ENCODE measurements around the gene PRM1.
"Not testable (repeated sequence)": the region's sequence is repeated elsewhere in the genome, so short reads cannot be mapped to it uniquely, and the experiment has no call there.

PRM1 gene

DNA sequence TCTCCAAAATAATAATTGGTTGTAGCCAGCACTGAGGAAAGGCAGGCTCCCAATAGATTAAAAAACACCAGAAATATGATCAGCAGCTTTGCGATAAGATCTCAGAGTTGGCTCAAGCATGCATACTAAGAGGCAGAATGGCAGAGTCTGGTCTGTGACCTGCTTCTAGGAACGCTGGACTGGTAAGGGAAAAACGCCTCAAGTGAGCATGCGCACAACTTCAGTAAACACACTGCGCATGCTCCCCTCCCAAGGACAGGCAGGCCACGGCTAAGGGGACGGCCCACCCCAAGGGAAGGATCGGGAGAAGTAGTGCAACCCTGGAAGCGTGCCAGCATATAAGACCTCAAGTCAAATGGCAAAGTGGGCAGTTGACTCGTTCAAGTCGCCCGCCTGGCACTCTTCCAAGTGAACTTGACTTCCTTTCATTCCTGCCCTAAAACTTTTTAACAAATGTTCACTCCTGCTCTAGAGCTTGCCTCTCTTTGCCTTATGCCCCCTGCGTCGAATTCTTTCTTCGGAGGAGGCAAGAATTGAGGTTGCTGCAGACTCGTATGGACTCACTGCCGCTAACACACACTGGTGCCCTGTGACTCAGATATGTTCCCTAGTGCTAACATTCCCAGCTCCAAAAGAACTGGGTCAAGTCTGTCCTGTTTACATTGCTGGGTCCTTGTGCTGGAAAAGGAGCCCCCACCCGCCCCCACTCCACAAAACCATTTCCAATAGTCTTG is 22.4 kb upstream of the PRM1 start:
- no CpG with 5 or more reads among the region's 18 CpGs for WGBS (ENCODE audit: insufficient coverage, insufficient read length)
- no peaks in the 10 kb centered on the region for H3K27me3 ChIP-seq (ENCODE audit: control insufficient read depth, insufficient read depth, low read length)
- no peaks in the 10 kb centered on the region for H3K4me1 ChIP-seq (ENCODE audit: control insufficient read depth, insufficient read depth, low read length)
- no peak overlapping the region for H3K4me3 ChIP-seq (ENCODE audit: low read length)
- DNase-seq (ENCODE audit: low read depth, low spot score), result no peak
- no peaks in the 10 kb centered on the region for H3K9me3 ChIP-seq (ENCODE audit: control insufficient read depth, insufficient read depth, low read length)
- no peak overlapping the region for H3K27ac ChIP-seq (ENCODE audit: low read length)
- no peaks in the 10 kb centered on the region for H3K36me3 ChIP-seq (ENCODE audit: control insufficient read depth, insufficient read depth, low read length)

DNA sequence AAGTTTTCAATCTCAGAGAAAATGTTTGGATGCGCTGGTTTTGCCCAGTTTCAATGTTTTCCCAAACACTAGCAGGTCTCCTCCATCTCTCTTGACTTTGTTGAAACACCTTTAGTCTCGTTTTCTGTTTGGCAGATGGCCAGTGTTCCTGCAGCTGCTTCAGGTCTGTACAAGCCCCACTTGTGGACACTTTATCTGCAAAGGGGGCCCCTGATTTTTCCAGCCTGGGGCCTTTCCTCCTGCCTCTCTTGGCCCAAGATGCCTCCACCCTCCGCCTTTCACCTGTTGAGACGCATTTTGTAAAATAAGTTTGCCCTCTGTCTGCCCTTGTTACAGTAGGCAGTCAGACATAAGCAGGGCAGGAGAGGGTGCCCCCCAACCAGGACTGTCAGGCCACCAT is 21.8 kb upstream of the PRM1 start:
- no CpG with 5 or more reads among the region's 4 CpGs for WGBS (ENCODE audit: insufficient coverage, insufficient read length)

GRCh38 chr16:11301645-11302501 is 20.7 kb upstream of the PRM1 start:
- no peak overlapping the region for H3K4me3 ChIP-seq (ENCODE audit: low read length)
- WGBS (ENCODE audit: insufficient coverage, insufficient read length), result no CpG with 5 or more reads among the region's 4 CpGs
- peaks cover 4% of the 10 kb centered on the region for H3K4me1 ChIP-seq (ENCODE audit: control insufficient read depth, insufficient read depth, low read length)
- no peak for DNase-seq (ENCODE audit: low read depth, low spot score)
- H3K9me3 ChIP-seq (ENCODE audit: control insufficient read depth, insufficient read depth, low read length), result no peaks in the 10 kb centered on the region
- no peaks in the 10 kb centered on the region for H3K36me3 ChIP-seq (ENCODE audit: control insufficient read depth, insufficient read depth, low read length)
- no peak overlapping the region for H3K27ac ChIP-seq (ENCODE audit: low read length)
- no peaks in the 10 kb centered on the region for H3K27me3 ChIP-seq (ENCODE audit: control insufficient read depth, insufficient read depth, low read length)

More for the DNA sequence above, 21.8 kb upstream of the PRM1 start:
- Histone ChIP-seq H3K36me3 (ENCODE audit: control insufficient read depth, insufficient read depth, low read length) (no peaks in the 10 kb centered on the region), H3K4me1 (ENCODE audit: control insufficient read depth, insufficient read depth, low read length) (no peaks in the 10 kb centered on the region), H3K27me3 (ENCODE audit: control insufficient read depth, insufficient read depth, low read length) (no peaks in the 10 kb centered on the region), H3K27ac (ENCODE audit: low read length) (no peak overlapping the region), H3K9me3 (ENCODE audit: control insufficient read depth, insufficient read depth, low read length) (no peaks in the 10 kb centered on the region), H3K4me3 (ENCODE audit: low read length) (no peak overlapping the region)
- no peak for DNase-seq (ENCODE audit: low read depth, low spot score)

- no peaks in the 10 kb centered on the region for H3K9me3 ChIP-seq (ENCODE audit: control insufficient read depth, insufficient read depth, low read length)
- no peaks in the 10 kb centered on the region for H3K36me3 ChIP-seq (ENCODE audit: control insufficient read depth, insufficient read depth, low read length)
- no peak overlapping the region for H3K27ac ChIP-seq (ENCODE audit: low read length)
- H3K4me1 ChIP-seq (ENCODE audit: control insufficient read depth, insufficient read depth, low read length), result peaks cover 4% of the 10 kb centered on the region
- H3K4me3 ChIP-seq (ENCODE audit: low read length), result no peak overlapping the region
- DNase-seq (ENCODE audit: low read depth, low spot score), result no peak
- H3K27me3 ChIP-seq (ENCODE audit: control insufficient read depth, insufficient read depth, low read length), result no peaks in the 10 kb centered on the region
- WGBS (ENCODE audit: insufficient coverage, insufficient read length), result no CpG with 5 or more reads among the region's 7 CpGs
These were observed 19.4 kb upstream of the PRM1 start for GRCh38 chr16:11300560-11300892.

DNA sequence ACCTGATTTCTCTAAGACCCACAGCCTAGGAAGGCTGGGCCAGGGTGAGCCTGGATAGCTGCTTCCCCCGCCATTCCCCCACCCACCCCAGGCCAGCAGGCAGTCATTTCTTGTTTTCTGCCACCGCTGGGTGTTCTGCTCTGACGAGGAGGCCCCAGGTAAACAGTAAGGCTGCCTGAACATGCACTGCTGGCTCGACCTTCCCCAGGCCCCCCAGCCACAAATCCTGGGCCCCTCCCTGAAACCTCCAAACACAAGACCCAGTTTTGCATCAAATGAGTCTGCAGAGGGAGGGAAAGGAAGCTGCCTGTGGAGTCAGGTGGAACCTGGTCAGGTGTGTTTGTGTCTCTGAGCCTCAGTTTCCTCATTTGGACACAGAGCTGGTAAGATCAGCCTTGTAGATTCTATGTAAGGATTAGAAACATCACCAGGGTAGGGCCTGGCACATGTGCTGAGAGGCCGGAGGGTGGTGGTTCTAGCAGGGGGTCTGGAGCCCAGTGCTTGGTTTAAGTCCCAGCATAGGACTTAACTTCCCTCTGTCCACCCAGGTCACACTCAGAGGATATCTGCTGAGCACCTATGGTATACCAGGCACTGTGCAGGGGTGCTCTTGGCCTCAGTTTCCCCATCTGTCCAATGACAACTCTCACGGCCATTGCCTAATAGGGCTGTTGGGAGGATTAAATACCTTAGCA is 18.9 kb upstream of the PRM1 start:
- H3K27ac ChIP-seq (ENCODE audit: low read length), result no peak overlapping the region
- no peaks in the 10 kb centered on the region for H3K27me3 ChIP-seq (ENCODE audit: control insufficient read depth, insufficient read depth, low read length)
- H3K4me1 ChIP-seq (ENCODE audit: control insufficient read depth, insufficient read depth, low read length), result peaks cover 4% of the 10 kb centered on the region
- no peak overlapping the region for H3K4me3 ChIP-seq (ENCODE audit: low read length)
- no peak for DNase-seq (ENCODE audit: low read depth, low spot score)
- no CpG with 5 or more reads among the region's 6 CpGs for WGBS (ENCODE audit: insufficient coverage, insufficient read length)
- no peaks in the 10 kb centered on the region for H3K9me3 ChIP-seq (ENCODE audit: control insufficient read depth, insufficient read depth, low read length)
- H3K36me3 ChIP-seq (ENCODE audit: control insufficient read depth, insufficient read depth, low read length), result no peaks in the 10 kb centered on the region

- H3K4me1 ChIP-seq (ENCODE audit: control insufficient read depth, insufficient read depth, low read length); H3K27ac ChIP-seq (ENCODE audit: low read length); H3K36me3 ChIP-seq (ENCODE audit: control insufficient read depth, insufficient read depth, low read length); H3K4me3 ChIP-seq (ENCODE audit: low read length); DNase-seq (ENCODE audit: low read depth, low spot score); H3K9me3 ChIP-seq (ENCODE audit: control insufficient read depth, insufficient read depth, low read length); H3K27me3 ChIP-seq (ENCODE audit: control insufficient read depth, insufficient read depth, low read length): not testable (repeated sequence)
- no CpG with 5 or more reads among the region's 13 CpGs for WGBS (ENCODE audit: insufficient coverage, insufficient read length)
These were observed 17.9 kb upstream of the PRM1 start for GRCh38 chr16:11298950-11299547.

DNA sequence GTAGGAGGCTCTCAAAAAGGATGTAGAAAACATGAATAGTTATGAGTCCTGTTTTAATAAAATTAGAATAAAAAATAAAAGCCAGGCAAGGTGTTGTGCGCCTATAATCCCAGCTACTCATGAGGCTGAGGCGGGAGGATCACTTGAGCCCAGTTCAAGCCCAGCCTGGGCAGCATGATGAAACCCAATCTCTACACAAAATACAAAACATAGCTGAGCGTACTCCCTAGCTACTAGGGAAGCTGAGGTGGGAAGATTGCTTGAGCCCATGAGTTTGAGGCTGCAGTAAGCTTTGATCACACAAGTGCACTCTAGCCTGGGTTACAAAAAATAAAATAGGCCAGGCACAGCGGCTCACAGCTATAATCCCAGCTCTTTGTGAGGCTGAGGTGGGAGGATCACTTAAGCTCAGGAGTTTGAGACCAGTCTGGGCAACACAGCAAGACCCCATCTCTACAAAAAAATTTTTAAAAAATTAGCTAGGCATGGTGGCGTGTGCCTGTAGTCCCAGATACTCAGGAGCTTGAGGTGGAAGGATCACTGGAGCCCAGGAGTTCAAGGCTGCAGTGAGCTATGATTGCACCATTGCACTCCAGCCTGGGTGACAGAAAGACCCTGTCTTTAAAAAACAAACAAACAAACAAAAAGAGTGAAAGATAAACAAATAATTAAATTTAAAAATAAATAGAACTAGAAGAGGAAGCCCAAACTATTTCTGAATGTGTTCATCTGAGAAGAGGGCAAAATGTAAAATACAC is 17.2 kb upstream of the PRM1 start:
- DNase-seq (ENCODE audit: low read depth, low spot score), result no peak
- Histone ChIP-seq H3K27ac (ENCODE audit: low read length) (no peak overlapping the region), H3K4me1 (ENCODE audit: control insufficient read depth, insufficient read depth, low read length) (peaks cover 4% of the 10 kb centered on the region), H3K4me3 (ENCODE audit: low read length) (no peak overlapping the region), H3K9me3 (ENCODE audit: control insufficient read depth, insufficient read depth, low read length) (no peaks in the 10 kb centered on the region), H3K36me3 (ENCODE audit: control insufficient read depth, insufficient read depth, low read length) (no peaks in the 10 kb centered on the region), H3K27me3 (ENCODE audit: control insufficient read depth, insufficient read depth, low read length) (no peaks in the 10 kb centered on the region)
- WGBS (ENCODE audit: insufficient coverage, insufficient read length), result no CpG with 5 or more reads among the region's 5 CpGs

GRCh38 chr16:11297492-11298142 is 16.5 kb upstream of the PRM1 start:
- peaks cover 4% of the 10 kb centered on the region for H3K4me1 ChIP-seq (ENCODE audit: control insufficient read depth, insufficient read depth, low read length)
- no CpG with 5 or more reads among the region's 19 CpGs for WGBS (ENCODE audit: insufficient coverage, insufficient read length)
- no peak for DNase-seq (ENCODE audit: low read depth, low spot score)
- H3K27me3 ChIP-seq (ENCODE audit: control insufficient read depth, insufficient read depth, low read length), result no peaks in the 10 kb centered on the region
- no peak overlapping the region for H3K4me3 ChIP-seq (ENCODE audit: low read length)
- H3K9me3 ChIP-seq (ENCODE audit: control insufficient read depth, insufficient read depth, low read length), result no peaks in the 10 kb centered on the region
- H3K36me3 ChIP-seq (ENCODE audit: control insufficient read depth, insufficient read depth, low read length), result no peaks in the 10 kb centered on the region
- no peak overlapping the region for H3K27ac ChIP-seq (ENCODE audit: low read length)

DNA sequence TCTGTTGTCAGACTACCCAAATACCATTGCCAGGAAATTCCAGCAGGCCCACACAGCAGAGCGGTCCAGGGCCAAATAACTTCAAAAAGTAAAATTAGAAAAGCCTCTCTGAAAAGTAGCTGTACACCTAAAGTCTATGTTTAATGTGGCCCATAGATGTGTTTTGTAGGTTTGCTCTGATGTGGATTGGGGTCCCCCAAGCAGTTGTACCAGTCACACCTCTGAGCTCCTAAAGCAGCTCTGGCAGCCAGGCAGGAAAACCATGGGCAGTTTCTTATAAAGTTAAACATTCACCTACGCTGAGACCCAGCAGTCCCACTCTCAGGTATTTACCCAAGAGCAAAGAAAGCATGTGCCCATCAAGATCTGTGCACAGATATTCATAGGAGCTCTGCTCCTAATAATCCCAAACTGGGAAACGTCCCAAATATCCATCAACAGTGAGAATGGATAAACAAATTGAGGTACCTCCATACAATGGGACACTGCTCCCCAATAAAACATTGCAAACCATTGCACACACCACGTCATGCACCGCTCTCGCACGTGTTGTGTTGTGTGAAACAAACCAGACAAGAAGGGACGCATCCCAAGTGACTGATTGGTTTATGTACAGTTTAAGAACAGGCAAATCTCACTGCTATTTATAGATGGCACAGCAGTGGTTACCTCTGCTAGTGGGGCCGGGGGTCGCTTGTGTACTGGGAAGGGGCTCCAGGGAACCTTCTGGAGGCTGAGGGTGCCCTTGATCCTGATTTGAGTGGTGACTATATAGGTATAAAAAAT is 15.8 kb upstream of the PRM1 start:
- WGBS (ENCODE audit: insufficient coverage, insufficient read length), result no CpG with 5 or more reads among the region's 10 CpGs
- peaks cover 4% of the 10 kb centered on the region for H3K4me1 ChIP-seq (ENCODE audit: control insufficient read depth, insufficient read depth, low read length)
- no peaks in the 10 kb centered on the region for H3K36me3 ChIP-seq (ENCODE audit: control insufficient read depth, insufficient read depth, low read length)
- no peaks in the 10 kb centered on the region for H3K27me3 ChIP-seq (ENCODE audit: control insufficient read depth, insufficient read depth, low read length)
- no peaks in the 10 kb centered on the region for H3K9me3 ChIP-seq (ENCODE audit: control insufficient read depth, insufficient read depth, low read length)
- H3K4me3 ChIP-seq (ENCODE audit: low read length), result no peak overlapping the region
- DNase-seq (ENCODE audit: low read depth, low spot score), result no peak
- no peak overlapping the region for H3K27ac ChIP-seq (ENCODE audit: low read length)
